ENCODE results near the gene NDE1.
A peak's percentile ranks its signal among the peaks of the same experiment; 100 is the strongest.
"Not testable (repeated sequence)": the region's sequence is repeated elsewhere in the genome, so short reads cannot be mapped to it uniquely, and the experiment has no call there.

Gene NDE1, protein sequence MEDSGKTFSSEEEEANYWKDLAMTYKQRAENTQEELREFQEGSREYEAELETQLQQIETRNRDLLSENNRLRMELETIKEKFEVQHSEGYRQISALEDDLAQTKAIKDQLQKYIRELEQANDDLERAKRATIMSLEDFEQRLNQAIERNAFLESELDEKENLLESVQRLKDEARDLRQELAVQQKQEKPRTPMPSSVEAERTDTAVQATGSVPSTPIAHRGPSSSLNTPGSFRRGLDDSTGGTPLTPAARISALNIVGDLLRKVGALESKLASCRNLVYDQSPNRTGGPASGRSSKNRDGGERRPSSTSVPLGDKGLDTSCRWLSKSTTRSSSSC

DNA sequence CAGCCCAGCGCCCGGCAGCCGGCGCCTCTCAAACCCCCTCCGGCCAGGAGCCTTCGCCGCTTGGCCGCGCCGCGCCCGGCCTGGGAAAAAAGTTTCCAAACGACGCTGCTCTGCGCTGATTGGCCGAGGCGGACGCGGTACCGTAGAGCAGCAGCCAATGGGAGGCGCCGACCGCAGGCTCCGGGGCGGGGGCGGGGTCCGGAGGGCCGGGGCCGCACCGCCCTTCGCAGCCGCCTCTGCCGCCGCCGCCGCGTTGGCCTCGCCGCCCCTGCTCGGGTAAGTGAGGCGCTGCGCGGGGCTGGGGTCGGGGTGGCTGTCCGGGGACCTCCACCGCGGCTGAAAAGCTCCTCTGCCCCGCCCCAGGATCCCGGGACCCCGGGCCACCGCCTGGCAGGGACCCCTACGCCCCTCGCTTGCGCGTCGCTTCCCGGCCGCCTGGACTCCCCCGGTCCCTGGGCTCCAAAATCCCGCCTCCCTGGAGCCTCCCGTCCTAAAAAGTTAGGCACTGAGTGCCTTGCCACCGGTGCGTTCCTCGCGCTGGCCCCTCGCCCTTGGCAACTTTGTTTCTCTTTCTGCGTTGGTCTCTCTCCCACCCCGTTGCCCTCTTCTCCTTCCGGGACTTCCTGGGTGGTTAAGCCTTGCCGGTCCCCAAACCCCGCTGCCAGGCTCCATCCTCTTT lies at the start of gene NDE1:
TSS of gene NDE1 (plus strand) at position 227 of the 679 bp plus-strand sequence. CDS start 14,534 bp downstream, outside the sequence.
- peak; percentile 45 for DNase-seq

DNA sequence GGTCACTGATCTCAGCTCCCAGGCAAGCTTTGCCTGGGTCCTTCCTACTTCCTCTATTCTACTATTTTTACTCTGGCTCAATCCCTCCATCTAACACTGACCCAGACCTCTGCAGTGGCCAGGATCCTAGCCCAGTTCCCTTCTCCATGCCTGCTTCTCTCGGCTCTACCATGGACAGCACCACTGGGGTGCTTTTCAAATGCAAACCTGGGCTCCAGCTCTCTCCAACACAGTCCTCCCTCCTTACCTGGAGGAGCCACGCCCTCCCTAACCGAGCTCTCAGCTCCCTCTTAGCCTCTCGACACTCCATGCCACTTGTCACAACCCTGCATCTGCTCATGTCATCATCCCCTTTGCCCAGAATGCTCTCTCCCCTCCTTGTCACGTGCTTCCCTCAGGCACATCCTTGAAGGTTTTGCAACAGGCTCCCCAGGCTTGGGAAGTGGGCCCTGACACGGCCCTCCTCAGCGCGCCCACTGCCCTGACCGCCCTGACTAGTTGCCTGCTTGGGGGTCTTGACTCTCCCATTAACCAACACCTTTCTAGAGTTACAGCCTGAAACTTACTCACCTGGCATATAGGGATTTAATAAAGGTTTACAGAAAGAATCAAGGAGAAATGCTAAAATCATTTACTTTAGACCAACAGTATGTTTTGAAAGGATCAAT lies 48.7 kb upstream of the NDE1 start:
- no peak for DNase-seq

DNA sequence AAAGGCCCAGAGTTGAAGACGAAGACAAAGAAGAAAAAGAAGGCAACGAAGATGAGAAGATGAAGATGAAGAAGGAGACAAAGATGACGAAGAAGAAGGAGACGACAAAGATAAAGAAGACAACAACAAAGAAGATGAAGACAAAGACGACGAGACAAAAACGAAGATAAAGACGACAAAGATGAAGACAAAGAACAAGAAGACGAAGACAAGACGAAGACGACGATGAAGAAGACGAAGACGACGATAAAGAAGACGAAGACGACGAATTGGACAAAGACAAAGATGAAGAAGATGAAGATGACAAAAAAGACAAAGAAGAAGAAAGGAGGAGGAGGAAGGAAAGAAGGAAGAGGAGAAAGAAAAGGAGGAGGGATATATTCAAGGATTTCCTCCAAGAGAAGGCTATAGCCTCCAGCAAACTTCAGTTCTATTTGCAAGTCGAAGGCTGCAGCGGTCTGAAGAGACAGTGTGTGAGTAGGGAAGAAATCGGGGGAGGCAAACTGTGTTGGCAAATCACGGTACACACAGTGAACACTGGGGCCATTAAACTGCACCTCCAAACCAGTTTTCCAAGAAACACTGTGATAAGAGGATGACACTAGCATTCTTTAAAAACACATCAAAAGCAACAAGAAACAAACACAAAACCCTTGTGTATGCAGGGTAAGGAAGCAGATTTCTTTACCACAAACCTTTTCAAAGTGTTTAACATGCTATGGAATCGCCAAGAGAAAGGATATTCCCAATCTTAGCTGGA lies 47.6 kb upstream of the NDE1 start:
- no peak for DNase-seq

DNA sequence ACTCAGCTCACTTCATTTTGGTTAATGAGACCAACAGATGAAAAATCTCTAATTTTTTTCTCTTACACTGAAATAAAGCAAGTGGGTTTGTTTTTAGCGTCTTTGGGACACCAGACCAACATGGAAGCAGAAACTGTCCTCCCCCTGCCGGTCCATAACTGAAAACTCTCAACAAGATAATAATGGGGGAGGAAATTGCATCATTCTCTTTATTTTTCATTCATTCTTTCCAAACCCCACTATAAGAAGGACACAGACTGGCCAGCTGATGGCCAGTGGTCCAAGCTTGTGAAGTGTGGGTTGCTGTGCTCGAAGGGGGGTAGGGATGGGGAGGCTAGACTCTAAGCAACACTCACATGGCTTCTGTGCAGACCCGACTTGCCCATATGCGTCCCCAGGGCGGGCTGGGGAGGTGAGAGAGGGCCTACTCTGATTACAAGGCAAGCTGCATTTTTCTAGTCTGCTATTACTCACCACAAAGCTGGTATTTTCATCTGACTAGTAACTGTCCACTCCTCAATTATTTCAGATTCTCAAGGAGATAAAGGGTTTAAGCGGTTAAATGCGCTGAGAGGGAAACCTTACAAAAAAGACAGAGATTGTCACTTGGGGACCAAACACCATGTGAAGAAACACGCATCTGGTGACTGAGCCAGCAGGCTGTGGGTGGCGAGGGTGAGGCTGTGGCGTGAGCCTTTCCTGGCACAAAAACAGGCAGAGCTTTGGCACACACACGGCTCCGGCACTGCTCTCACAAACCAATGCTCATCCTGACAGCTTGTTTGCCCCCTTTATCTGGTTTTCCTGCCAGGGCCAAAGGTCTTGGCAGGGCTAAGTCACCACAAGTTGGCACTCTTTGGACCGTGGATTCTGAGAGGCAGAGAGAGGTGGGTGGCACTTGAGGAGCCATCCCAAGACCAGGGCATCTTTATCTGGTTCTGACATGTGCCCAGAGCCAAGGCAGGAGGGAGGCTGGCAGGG lies 45.3 kb upstream of the NDE1 start:
- no peak for DNase-seq

DNA sequence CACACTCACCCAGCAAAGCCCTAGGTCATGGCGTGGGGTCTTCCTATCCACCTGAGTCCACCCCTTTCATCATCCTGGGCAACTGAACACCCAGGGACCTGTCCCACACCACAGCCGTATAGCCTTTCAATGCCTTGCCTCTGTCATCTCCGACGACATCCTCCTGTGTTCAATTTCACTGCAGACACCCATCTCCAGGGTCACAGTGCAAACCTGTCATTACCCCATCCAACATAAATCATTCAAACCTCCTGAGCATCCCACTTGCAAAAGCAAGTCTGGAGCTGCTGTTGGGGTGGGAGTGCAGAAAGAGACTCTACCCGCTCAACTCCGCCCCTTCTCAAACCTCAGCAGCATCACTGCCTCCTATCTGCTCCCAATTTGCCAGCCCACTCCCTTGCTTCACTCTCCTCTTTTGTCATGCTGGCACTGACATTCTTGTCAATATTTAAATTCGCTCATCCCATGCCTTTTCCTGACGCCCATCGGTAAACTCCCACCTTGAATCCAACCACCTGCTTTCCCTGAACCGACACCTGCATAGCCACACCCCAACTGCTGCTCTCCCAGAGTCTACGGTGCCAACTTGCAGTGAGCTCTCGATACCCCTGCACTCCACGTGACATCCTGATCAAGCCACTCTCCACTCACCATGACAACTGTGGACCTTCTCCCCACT lies 44.1 kb upstream of the NDE1 start:
- DNase-seq, result no peak

DNA sequence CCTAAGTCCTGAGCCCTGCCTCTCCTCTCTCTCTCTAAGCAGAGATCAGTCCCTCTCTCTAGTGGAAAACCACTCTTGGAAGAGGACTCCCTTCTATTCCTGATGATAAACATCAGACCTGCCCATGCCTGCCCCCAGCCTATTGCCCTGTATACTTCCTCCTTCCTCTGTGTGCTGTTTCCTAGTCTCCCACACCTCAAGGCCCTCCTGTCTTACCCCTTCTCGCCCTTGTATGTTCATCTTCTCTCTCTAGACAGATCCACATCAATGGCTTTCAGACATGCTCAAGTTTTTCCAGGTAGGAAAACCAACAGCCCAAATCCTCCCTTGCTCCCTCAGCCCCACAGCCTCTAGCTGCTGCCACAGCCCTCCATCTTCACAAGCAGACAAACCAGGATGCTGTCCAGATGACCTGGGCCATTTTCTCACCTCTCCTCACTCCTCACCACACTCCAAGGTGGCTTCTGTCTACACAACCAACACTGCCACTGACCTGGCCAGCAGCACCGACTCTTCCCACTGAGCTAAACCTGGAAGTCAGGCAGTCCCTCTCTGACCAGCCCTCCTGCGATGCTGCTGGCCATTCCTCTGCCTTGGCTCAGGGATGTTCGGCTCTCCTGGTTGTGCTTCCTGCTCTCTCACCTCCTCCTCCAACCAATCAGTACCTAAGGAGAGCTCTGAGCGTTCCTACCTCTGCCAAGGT lies 43.4 kb upstream of the NDE1 start:
- no peak for DNase-seq

DNA sequence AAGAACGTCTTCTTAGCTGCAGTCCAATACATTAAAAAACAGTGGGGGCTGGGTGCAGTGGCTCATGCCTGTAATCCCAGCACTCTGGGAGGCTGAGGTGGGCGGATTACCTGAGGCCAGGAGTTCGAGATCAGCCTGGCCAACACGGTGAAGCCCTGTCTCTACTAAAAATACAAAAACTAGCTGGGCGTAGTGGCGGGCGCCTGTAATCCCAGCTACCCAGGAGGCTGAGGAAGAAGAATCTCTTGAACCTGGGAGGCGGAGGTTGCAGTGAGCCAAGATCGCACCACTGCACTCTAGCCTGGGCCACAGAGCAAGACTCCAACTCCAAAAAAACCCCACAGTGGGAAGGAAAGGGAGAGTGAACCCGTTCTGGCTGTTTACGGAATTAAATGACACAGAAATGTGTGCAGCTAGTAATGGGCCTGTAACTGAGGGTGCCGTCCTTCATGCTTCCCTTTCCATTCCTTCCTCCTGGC lies 42.8 kb upstream of the NDE1 start:
- DNase-seq, result not testable (repeated sequence)

DNA sequence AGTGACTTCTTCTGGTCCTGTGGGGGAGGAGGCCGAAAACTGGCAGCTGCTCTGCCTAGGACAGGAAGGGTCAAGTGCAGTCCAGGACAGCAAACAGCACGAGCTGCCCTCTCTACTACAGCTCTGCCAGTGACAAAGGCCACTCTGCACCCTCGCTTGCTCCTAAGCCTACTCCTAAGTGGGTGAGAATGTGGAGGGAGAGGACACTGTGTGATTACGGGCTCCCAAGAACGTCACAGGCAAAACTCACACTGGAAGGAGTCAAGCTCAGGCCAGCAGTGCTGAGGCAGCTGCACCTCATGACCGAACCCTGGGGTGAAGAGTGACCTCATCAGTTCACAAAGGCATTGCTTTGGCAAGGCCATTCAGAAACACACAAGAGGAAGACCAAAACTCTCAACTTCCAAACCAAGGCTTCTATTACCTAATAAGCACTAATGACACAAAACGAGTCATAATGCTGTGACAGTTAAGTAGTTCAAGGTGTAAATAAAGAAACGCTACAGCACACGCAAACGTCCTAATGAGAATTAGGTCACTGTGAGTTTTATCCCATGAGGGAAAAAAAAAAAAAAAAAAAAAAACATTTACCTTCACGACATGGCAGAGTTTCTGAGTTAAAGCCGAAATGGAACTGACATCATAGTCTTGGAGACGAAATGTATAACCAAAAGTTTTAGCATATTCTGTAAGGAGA lies 42.2 kb upstream of the NDE1 start:
- no peak for DNase-seq

DNA sequence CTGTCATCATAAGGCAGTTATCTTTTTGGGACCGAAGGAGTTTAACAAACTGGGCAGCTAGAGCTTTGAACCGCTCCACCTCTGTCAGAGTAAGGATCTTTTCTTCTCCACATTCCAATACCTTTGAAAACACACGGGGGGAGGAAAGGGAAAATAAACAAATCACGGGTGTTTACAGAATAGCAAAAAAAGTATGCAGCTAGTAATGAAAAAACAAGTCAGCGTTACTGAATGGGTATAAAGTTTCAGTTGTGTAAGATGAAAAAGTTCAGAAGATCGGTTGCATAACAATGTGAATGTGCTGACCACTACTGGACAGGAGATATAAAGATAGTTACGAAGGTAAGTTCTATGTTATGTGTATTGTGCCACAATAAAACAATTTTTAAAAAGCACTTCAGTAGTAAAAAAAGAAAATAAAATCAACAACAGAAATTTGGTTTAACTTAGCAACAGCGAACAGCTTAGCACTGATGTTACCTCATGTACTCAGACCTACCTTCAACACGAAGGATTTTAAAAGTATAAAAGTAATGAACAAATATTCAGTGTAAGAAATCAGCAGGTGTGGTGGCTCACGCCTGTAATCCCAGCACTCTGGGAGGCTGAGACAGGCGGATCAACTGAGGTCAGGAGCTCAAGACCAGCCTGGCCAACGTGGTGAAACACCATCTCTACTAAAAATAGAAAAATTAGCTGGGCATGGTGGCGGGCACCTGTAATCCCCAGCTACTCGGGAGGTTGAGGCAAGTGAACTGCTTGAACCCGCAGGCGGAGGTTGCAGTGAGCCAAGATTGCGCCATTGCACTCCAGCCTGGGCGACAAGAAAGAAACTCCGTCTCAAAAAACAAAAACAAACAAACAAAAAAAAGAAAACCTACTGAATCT lies 41.4 kb upstream of the NDE1 start:
- DNase-seq, result no peak

DNA sequence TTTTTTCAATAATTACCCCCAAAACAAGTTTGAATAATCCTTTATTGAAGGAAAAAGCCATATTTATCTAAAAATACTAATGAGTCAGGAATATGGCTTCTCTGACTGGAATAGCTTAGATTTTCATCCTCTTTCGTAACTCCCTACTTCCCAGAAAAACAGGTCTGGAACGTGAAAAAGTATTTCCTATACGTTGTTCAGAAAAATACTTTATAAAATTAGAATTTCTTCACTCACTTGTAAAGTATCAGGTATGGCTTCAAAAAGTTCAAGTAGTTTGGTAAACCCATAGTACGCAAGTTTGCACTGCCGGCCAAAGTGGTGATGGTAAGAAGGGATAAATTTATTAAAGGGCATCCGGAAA lies 40.8 kb upstream of the NDE1 start:
- DNase-seq, result no peak

DNA sequence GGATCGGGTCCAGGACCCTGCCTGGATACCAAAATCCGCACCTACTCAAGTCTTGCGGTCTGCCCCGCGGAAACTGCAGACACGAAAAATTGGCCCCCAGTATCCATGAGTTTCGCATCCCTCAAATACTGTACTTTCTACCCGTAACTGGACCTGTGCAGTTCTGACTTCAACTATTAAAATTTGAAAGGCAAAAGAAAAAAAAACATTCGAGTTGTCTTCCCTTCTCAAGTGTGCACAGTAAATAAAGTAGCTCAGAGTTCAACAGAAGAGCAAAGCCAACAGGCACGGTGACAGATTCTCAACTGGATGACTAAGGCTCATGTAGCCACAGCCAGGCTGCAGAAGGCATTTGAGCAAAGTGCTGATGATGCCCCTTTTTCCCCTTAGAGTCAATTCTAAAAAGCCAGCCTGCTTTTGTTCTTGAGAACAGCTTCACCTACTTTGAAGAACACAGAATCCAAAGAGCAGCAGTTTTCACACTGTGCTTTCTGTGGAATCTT lies 39.6 kb upstream of the NDE1 start:
- no peak for DNase-seq

DNA sequence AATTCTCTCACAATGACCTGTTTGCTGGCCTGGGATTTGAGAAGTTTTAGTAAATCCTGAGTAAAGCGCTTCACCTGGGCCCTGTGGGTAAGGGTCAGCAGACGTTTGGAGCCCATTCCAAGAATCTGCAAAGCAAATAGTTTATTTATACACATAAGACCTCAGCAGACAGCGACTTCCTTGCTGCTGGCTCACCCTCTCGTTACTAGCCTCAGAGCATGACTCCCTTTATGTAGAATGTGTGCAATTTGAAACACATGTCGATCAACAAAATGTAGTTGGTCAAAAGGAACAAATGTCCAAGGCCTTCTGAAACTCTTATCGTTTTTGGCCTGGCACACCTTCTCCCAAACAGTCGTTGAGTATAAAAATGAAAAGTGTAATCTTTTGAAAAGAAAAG lies 38.4 kb upstream of the NDE1 start:
- DNase-seq, result no peak

DNA sequence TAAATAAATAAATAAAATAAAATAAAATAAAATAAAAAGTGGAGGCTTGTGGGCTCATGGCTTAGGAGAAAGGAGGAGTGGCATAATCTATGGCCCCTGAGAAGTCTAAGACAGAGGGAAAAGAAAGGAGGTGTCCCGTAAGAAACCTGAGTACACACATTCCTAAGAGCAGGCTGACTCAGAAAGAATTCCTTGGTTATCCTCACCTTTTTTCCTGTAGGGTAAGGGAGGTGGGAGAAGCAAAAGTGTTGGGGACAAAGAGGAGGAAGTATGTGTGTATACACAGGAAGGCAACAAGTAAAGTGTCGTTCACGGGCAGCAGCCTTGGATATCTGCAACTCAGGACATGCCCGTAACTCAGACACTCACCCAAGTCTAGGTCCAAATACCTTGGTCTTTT lies 36.4 kb upstream of the NDE1 start:
- DNase-seq, result no peak

DNA sequence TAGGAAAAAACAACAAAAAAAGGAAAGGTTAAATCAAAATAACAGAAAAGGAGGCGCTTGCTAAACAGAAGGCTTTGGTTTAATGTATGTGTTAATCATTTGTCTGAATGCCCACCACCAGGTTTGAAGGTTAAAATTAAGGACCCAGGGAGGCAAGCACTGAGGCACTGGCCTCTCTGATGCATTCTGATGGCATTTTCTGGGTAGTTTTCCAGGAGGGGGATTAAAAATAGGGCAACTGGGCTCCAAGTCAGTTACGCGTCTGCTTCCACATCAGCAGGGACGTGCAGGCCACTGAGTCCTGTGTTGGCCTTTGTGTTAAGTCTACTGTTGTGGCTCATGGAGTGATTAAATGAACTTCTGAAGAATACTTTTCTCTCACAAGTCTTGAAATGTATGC lies 34.0 kb upstream of the NDE1 start:
- no peak for DNase-seq

DNA sequence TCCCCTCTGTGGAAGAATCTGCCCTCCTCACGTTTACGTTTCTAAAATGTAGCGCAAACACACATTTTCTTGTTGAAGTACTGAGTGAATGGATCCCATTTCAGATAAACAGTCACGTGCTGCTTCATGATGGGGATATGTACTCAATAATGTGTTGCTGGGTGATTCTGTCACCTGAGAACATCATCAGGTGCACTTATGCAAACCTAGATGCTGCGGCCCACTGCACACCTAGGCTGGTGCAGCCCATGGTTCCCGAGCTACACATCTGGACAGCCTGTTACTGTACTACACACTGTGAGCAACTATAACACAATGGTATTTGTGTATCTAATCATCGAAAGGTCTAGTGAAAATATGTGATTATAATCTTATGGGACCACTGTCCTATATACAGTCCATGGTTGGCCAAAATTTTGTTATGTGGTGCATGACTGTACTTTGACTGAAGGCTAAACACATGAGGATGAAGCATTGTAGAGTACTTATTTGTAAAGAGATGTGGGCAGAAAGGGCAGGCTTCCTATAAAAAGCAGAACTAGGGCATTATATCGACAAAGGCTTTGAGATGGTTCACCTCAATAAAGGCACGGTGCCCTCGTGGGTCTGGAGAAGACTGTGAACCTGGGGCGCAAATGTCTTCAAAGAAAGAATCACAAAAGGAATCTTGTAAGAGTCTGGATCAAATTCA lies 33.4 kb upstream of the NDE1 start:
- no peak for DNase-seq

DNA sequence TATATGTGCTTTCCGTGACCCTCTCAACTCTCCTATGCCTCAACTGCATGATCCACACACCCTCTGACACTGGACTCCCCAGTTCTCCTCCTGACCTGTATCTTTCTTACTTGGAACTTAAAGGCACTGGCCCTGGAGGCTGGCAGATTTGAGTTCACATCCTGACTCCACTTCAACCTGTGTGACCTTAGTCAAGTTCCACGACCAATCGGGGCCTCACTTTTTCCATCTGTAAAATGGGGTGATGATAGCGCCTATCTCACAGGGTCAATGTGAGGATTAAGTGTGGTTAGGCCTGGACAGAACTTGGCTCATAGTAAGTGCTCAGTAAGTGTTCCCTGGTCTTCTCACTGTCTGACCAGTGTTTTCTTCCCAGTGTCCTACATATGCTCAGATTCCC lies 32.1 kb upstream of the NDE1 start:
- DNase-seq, result no peak

DNA sequence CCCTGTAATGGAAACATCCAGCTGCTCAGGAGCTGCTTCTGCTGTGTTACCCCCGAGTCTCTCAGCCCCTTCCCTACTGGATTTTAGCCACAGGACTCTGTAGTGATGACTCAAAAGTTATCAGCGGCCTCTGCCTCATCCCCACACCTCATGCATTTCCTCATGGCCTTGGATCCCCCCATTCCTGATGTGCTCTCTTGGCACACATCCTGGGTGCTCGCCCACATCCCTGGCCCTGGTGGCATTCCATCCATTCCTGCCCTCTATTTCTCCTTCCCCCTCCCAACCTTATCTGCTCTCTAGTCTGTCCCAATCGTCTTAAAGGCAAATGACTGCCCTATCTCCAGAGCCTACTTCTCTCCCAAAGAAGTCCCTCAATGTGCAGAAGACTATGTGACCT lies 31.7 kb upstream of the NDE1 start:
- DNase-seq, result no peak

DNA sequence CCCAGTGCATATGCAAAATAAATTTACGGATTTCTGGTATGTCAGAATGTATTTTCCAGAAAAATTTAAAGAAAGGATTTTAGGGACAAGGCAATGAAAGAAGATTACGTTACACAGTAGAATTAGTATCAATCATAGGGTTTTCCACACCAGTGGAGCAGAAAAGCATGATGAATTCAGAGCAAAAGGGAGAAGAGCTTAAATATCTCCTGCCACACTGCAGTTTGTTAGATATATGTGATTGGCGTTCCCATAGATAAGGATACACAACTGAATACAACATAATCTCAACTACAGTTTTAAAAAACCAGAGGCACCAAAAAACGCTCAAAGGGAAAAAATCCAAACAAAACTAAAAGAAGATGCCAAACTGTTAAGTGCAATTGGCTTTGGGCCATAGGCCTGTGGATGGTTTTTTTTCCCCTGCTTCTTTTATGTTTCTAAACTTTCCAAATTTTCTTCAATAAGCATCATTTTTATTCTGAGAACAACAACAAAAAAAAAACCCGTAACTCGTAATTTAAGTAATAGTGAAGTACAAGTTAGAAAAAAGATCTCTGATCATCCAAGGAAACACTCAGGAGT lies 29.3 kb upstream of the NDE1 start:
- DNase-seq, result no peak

Data from NCI-H524 treated with DMSO at 0.1 percent for 48 hours (cell line).